GM12878 (cell line): ENCODE data around the gene ZMIZ1. TPM values are rescaled to one million over a fixed set of nuclear protein-coding genes. Genes with fewer than 3 reads are reported as not detected.

Experiments used
- ATAC-seq: fragments of 200-7000 bp; cut with Tn5 transposase; 3 replicates; pipeline ENCODE4 v1.9.1; 2020; ENCODE audit warnings: mild to moderate bottlenecking, moderate library complexity
- BruUV-seq: library from RNA; stranded (reverse); fragments of 400-500 nt; replicated peaks from 2 replicates; lab custom pipeline; 2021; lab: Mats Ljungman, UMichigan
- CTCF ChIA-PET: fragments of 300-600 bp; sonication (Branson Sonifier 250); formaldehyde crosslinking; extraction: SDS; loops from one replicate; lab custom pipeline; 2021; ENCODE audit warnings: inconsistent platforms; lab: Yijun Ruan, JAX
- POLR2A ChIA-PET: fragments of 350-600 bp; formaldehyde crosslinking; extraction: SDS; loops from one replicate; lab custom pipeline; 2021; ENCODE audit warnings: inconsistent platforms; lab: Charles Lee
- RAD21 ChIA-PET: fragments of 300-600 bp; sonication (Branson Sonifier 250); formaldehyde crosslinking; loops from one replicate; lab custom pipeline; 2023; ENCODE audit warnings: antibody characterized with exemption; ENCODE audit not compliant: unreplicated experiment; lab: Charles Lee
- SMC1A ChIA-PET: fragments of 300-600 bp; sonication (Branson Sonifier 250); formaldehyde crosslinking; loops from one replicate; lab custom pipeline; 2023; ENCODE audit not compliant: unreplicated experiment, uncharacterized antibody; lab: Charles Lee
- DNase-seq: peaks from one replicate; pipeline ENCODE4 v3.0.0-alpha.2; 2011; ENCODE audit warnings: low read depth, low spot score
- FAIRE-seq: peaks from 3 replicates; lab custom pipeline; 2011; peaks lifted over from hg19 to GRCh38; lab: Jason Lieb, UNC
- H2AFZ ChIP-seq: 2 replicates; pipeline ENCODE4 v1.6.0; 2011; ENCODE audit warnings: low read depth, low read length, control low read depth; ENCODE audit not compliant: control insufficient read depth
- H3K27ac ChIP-seq: 2 replicates; pipeline ENCODE4 v1.5.1; 2011; ENCODE audit warnings: control low read depth; ENCODE audit not compliant: control insufficient read depth, insufficient read depth
- H3K27me3 ChIP-seq, 2 experiments: replicated peaks in 1 of 2; 2 replicates each; pipeline versions ENCODE4 v1.6.0 to v1.6.1; 2011; ENCODE audit warnings: low read length in 1 of 2; ENCODE audit not compliant: control insufficient read depth in 2 of 2, insufficient read depth in 2 of 2
- H3K36me3 ChIP-seq, 2 experiments: 2 replicates each; pipeline ENCODE4 v1.5.1; 2011; ENCODE audit warnings: low read length in 1 of 2; ENCODE audit not compliant: control insufficient read depth in 2 of 2, insufficient read depth in 2 of 2
- H3K4me1 ChIP-seq: 2 replicates; pipeline ENCODE4 v1.6.1; 2011; ENCODE audit warnings: mild to moderate bottlenecking, low read length, moderate library complexity, mixed read lengths; ENCODE audit not compliant: control insufficient read depth, insufficient read depth
- H3K4me2 ChIP-seq: 2 replicates; pipeline ENCODE4 v1.6.0; 2011; ENCODE audit warnings: control low read depth; ENCODE audit not compliant: control insufficient read depth, insufficient read depth
- H3K4me3 ChIP-seq: fragments of 200-600 bp; sonication (generic); 2 replicates; pipeline ENCODE4 v1.5.1; 2016
- H3K79me2 ChIP-seq: 2 replicates; pipeline ENCODE4 v1.6.0; 2011; ENCODE audit warnings: low read length; ENCODE audit not compliant: control insufficient read depth, insufficient read depth
- H3K9ac ChIP-seq: 2 replicates; pipeline ENCODE4 v1.8.0; 2011; ENCODE audit warnings: low read length, control low read depth, mixed read lengths; ENCODE audit not compliant: control insufficient read depth, insufficient read depth
- H3K9me3 ChIP-seq: replicated peaks from 3 replicates; pipeline ENCODE4 v1.5.1; 2011; ENCODE audit warnings: mild to moderate bottlenecking, low read length; ENCODE audit not compliant: control insufficient read depth, insufficient read depth
- H4K20me1 ChIP-seq: 2 replicates; pipeline ENCODE4 v1.6.0; 2011; ENCODE audit not compliant: control insufficient read depth, insufficient read depth
- ATF7 ChIP-seq: fragments of 450-650 bp; IDR thresholded peaks from 2 replicates; pipeline ENCODE4 v1.6.1; 2016; ENCODE audit warnings: low read depth, mild to moderate bottlenecking
- BCL11A ChIP-seq: IDR thresholded peaks from 2 replicates; pipeline ENCODE4 v1.6.1; 2011; ENCODE audit warnings: low read depth, low read length
- CEBPB ChIP-seq, 2 experiments: fragments of 150-350 bp in 1 of 2; IDR thresholded peaks; 2 replicates each; pipeline ENCODE4 v1.6.1; 2012 to 2014; ENCODE audit warnings: low read depth in 2 of 2, low read length in 2 of 2, borderline replicate concordance in 1 of 2, inconsistent platforms in 1 of 2
- EED ChIP-seq: sonication (generic); IDR thresholded peaks from 2 replicates; pipeline ENCODE4 v1.6.1; 2016; ENCODE audit warnings: antibody characterized with exemption, low read depth
- HCFC1 ChIP-seq: fragments of 150-350 bp; IDR thresholded peaks from 2 replicates; pipeline ENCODE4 v1.6.1; 2014; ENCODE audit warnings: low read length
- NFXL1 ChIP-seq: fragments of 450-650 bp; IDR thresholded peaks from 2 replicates; pipeline ENCODE4 v1.6.1; 2017; ENCODE audit warnings: antibody characterized with exemption, mild to moderate bottlenecking, borderline replicate concordance
- PAX5 ChIP-seq: IDR thresholded peaks from 2 replicates; pipeline ENCODE4 v1.6.1; 2011; ENCODE audit warnings: low read depth, low read length, borderline replicate concordance
- PAX8 ChIP-seq: fragments of 450-650 bp; IDR thresholded peaks from 2 replicates; pipeline ENCODE4 v1.6.1; 2017; ENCODE audit warnings: mild to moderate bottlenecking, moderate library complexity
- PML ChIP-seq: IDR thresholded peaks from 2 replicates; pipeline ENCODE4 v1.6.1; 2012; ENCODE audit warnings: low read length, inconsistent platforms
- SIX5 ChIP-seq: IDR thresholded peaks from 2 replicates; pipeline ENCODE4 v1.6.1; 2011; ENCODE audit warnings: mild to moderate bottlenecking, low read depth, low read length, moderate library complexity; ENCODE audit not compliant: severe bottlenecking
- SMAD1 ChIP-seq: fragments of 450-650 bp; IDR thresholded peaks from 2 replicates; pipeline ENCODE4 v1.6.1; 2018; ENCODE audit warnings: mild to moderate bottlenecking, low read depth; ENCODE audit not compliant: partially characterized antibody
- SMC3 ChIP-seq: IDR thresholded peaks from 2 replicates; pipeline ENCODE4 v1.6.1; 2011; ENCODE audit warnings: low read length, improper control_type of control experiment, borderline replicate concordance
- TARDBP ChIP-seq: IDR thresholded peaks from 2 replicates; pipeline ENCODE4 v1.6.1; 2016; ENCODE audit warnings: borderline replicate concordance
- ZNF217 ChIP-seq: fragments of 450-650 bp; IDR thresholded peaks from 2 replicates; pipeline ENCODE4 v1.6.1; 2017; ENCODE audit warnings: antibody characterized with exemption, mild to moderate bottlenecking
- ZNF622 ChIP-seq: fragments of 450-650 bp; IDR thresholded peaks from 2 replicates; pipeline ENCODE4 v1.6.1; 2017; ENCODE audit warnings: mild to moderate bottlenecking, inconsistent platforms
- WGBS: methylation state at CpG from one replicate; pipeline ENCODE4 v1.1.6; 2016; ENCODE audit warnings: low lambda C conversion rate; ENCODE audit not compliant: insufficient replicate concordance, insufficient coverage; ENCODE audit errors: missing lambda C conversion rate; 5-methylcytosine and 5-hydroxymethylcytosine counted together
- in situ Hi-C: fragments of 300-500 bp; cut with MboI; formaldehyde crosslinking; loops from 9 replicates; pipeline ENCODE4 v1.14.3; 2018; ENCODE audit warnings: mixed read lengths
- intact Hi-C: fragments of 100-400 bp; cut with micrococcal nuclease; formaldehyde crosslinking; loops from one replicate; pipeline ENCODE4 v1.14.2; 2022; ENCODE audit not compliant: unreplicated experiment
- polyA plus RNA-seq, 11 experiments: library from polyadenylated mRNA; depleted of rRNA in 4 of 11; unstranded in 6 of 11; stranded (reverse) in 5 of 11; fragments of >200 nt; fragmentation: Nextera tagmentation in 4 of 11; fragmentation: Illumina TruSeq in 1 of 11; extraction: Ambion mirVana in 4 of 11; extraction: Trizol in 1 of 11; gene quantifications; 1 replicate in 1 of 11; 2 replicates in 10 of 11; pipeline versions ENCODE4 v1.2.1 to v1.2.3, GENCODE V29; 2011 to 2016; ENCODE audit warnings: inconsistent platforms in 2 of 11, missing spikeins in 2 of 11, low read depth in 1 of 11
- total RNA-seq, 4 experiments: library from RNA; depleted of rRNA in 3 of 4; stranded (reverse); fragments of >200 nt in 3 of 4; fragmentation: Illumina TruSeq in 1 of 4; extraction: Trizol in 1 of 4; gene quantifications; 2 replicates each; pipeline versions ENCODE4 v1.2.1 to v1.2.3, GENCODE V29; 2013 to 2021
- TF ChIP-seq, protein P1 (sequence below): IDR thresholded peaks from 2 replicates; pipeline ENCODE4 v1.6.1; 2012; ENCODE audit warnings: low read depth, low read length, improper control_type of control experiment
- TF ChIP-seq, protein P2 (sequence below): IDR thresholded peaks from 2 replicates; pipeline ENCODE4 v1.6.1; 2012; ENCODE audit warnings: low read depth, low read length, improper control_type of control experiment
- TF ChIP-seq, protein P3 (sequence below): fragments of 450-650 bp; IDR thresholded peaks from 2 replicates; pipeline ENCODE4 v1.6.1; 2018; ENCODE audit warnings: mild to moderate bottlenecking, low read depth, moderate library complexity; ENCODE audit not compliant: partially characterized antibody
- TF ChIP-seq, protein P4 (sequence below): fragments of 450-650 bp; IDR thresholded peaks from 2 replicates; pipeline ENCODE4 v1.6.1; 2017; ENCODE audit warnings: mild to moderate bottlenecking, moderate library complexity

The ZMIZ1 gene
- total and polyA plus RNA-seq, 10 of the 15 experiments (the other 5 are each of a cell fraction or from before 2014, with no cell fraction given), result 3.1 to 82.3 (median 14.9) TPM

DNA sequence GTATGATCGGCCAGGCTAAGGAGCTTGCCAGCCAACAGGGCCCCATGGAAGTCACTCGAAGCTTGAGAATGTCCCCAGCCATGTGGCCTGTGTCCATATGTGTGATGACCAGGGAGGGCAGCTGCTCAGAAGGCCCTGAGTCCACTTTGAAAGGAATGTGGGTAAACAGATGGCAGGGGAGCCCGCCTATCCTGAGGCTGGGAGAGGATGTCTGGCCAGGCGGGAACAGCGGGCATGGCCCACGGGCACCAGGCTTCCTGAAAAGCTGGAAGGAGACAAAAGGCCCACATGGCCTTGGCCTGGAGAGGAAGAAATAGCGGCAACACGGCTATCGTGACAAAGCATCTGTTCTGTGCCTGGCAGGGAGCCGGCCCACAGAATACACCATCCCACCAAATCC, 140.6 kb downstream of the ZMIZ1 start (continued):
- TF ChIP-seq NFXL1 (no peak), HCFC1 (no peak), EED (no peak), CEBPB (IDR thresholded peaks at IDR 0.05; ENCODE audit: borderline replicate concordance in 1 of 2, low read depth in 2 of 2, low read length in 2 of 2) (no peak), ATF7 (no peak), PAX5 (no peak), BCL11A (no peak), ZNF622 (no peak)
- TF ChIP-seq, protein P1, sequence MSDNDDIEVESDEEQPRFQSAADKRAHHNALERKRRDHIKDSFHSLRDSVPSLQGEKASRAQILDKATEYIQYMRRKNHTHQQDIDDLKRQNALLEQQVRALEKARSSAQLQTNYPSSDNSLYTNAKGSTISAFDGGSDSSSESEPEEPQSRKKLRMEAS, result no peak
- TF ChIP-seq, protein P2, sequence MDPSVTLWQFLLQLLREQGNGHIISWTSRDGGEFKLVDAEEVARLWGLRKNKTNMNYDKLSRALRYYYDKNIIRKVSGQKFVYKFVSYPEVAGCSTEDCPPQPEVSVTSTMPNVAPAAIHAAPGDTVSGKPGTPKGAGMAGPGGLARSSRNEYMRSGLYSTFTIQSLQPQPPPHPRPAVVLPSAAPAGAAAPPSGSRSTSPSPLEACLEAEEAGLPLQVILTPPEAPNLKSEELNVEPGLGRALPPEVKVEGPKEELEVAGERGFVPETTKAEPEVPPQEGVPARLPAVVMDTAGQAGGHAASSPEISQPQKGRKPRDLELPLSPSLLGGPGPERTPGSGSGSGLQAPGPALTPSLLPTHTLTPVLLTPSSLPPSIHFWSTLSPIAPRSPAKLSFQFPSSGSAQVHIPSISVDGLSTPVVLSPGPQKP, result no peak

DNA sequence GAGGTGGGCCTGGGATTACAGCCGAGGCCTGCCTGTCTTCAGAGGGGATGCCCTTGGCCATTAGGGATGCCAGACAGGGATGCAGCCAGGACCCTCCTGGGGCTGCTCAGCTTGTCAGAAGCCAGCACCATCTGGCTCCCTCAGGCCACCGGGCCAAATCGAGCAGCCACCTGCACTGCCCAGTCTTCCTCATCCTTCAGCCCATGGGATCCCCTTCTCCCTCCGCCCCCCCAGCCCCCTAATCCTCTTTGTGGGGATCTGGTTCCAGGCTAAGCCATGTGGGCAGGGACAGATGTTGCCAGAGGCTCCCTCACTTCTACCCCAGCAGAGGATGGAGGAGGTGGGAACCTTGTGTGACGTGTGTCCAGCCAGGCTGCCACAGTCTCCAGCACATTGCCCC, 141.1 kb downstream of the ZMIZ1 start:
- Histone ChIP-seq H3K4me2 (no peak overlapping the region), H3K27me3 (no peaks in the 10 kb centered on the region), H3K9ac (no peak overlapping the region), H4K20me1 (no peaks in the 10 kb centered on the region), H3K4me1 (no peaks in the 10 kb centered on the region), H3K9me3 (no peaks in the 10 kb centered on the region), H3K79me2 (no peaks in the 10 kb centered on the region), H3K4me3 (no peak overlapping the region), H3K27ac (no peak overlapping the region), H2AFZ (no peak overlapping the region), H3K36me3 (no peaks in the 10 kb centered on the region; a peak in 1 of 4 replicates)
- POLR2A ChIA-PET, result no interaction called here
- intact Hi-C loops (no loop called here), in situ Hi-C loops (no loop called here)
- DNase-seq (no peak), ATAC-seq (no peak), FAIRE-seq (no peak)
- RAD21 ChIA-PET, result no interaction called here
- WGBS, result 19% methylated on average over 5 of the region's 5 CpGs
- CTCF ChIA-PET, result no interaction called here
- no TSS peak for BruUV-seq
- SMC1A ChIA-PET, result interaction anchor here (0.6 kb wide), 1 partner anchor 1132 kb away, joined by 3 read pairs; no protein-coding TSS in a partner anchor
- TF ChIP-seq SIX5 (no peak), ZNF217 (no peak), TARDBP (no peak), PAX8 (no peak), SMAD1 (no peak), PML (no peak), SMC3 (no peak)
- TF ChIP-seq, protein P3, sequence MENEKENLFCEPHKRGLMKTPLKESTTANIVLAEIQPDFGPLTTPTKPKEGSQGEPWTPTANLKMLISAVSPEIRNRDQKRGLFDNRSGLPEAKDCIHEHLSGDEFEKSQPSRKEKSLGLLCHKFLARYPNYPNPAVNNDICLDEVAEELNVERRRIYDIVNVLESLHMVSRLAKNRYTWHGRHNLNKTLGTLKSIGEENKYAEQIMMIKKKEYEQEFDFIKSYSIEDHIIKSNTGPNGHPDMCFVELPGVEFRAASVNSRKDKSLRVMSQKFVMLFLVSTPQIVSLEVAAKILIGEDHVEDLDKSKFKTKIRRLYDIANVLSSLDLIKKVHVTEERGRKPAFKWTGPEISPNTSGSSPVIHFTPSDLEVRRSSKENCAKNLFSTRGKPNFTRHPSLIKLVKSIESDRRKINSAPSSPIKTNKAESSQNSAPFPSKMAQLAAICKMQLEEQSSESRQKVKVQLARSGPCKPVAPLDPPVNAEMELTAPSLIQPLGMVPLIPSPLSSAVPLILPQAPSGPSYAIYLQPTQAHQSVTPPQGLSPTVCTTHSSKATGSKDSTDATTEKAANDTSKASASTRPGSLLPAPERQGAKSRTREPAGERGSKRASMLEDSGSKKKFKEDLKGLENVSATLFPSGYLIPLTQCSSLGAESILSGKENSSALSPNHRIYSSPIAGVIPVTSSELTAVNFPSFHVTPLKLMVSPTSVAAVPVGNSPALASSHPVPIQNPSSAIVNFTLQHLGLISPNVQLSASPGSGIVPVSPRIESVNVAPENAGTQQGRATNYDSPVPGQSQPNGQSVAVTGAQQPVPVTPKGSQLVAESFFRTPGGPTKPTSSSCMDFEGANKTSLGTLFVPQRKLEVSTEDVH, result no peak
- TF ChIP-seq, protein P4, sequence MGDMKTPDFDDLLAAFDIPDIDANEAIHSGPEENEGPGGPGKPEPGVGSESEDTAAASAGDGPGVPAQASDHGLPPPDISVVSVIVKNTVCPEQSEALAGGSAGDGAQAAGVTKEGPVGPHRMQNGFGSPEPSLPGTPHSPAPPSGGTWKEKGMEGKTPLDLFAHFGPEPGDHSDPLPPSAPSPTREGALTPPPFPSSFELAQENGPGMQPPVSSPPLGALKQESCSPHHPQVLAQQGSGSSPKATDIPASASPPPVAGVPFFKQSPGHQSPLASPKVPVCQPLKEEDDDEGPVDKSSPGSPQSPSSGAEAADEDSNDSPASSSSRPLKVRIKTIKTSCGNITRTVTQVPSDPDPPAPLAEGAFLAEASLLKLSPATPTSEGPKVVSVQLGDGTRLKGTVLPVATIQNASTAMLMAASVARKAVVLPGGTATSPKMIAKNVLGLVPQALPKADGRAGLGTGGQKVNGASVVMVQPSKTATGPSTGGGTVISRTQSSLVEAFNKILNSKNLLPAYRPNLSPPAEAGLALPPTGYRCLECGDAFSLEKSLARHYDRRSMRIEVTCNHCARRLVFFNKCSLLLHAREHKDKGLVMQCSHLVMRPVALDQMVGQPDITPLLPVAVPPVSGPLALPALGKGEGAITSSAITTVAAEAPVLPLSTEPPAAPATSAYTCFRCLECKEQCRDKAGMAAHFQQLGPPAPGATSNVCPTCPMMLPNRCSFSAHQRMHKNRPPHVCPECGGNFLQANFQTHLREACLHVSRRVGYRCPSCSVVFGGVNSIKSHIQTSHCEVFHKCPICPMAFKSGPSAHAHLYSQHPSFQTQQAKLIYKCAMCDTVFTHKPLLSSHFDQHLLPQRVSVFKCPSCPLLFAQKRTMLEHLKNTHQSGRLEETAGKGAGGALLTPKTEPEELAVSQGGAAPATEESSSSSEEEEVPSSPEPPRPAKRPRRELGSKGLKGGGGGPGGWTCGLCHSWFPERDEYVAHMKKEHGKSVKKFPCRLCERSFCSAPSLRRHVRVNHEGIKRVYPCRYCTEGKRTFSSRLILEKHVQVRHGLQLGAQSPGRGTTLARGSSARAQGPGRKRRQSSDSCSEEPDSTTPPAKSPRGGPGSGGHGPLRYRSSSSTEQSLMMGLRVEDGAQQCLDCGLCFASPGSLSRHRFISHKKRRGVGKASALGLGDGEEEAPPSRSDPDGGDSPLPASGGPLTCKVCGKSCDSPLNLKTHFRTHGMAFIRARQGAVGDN, result no peak
